K562 (cell line): ENCODE measurements around the gene SDCBP2. TPM values are rescaled to one million over a fixed set of nuclear protein-coding genes. Genes with fewer than 3 reads are reported as not detected.

Experiments
- ADNP ChIP-seq: fragments of 200-800 bp; sonication (Bioruptor generic); IDR thresholded peaks from 2 replicates; pipeline ENCODE4 v1.6.1; 2016; ENCODE audit warnings: missing genetic modification characterization, missing compliant biosample characterization
- DDX20 ChIP-seq: fragments of 450-650 bp; IDR thresholded peaks from 2 replicates; pipeline ENCODE4 v1.6.1; 2016; ENCODE audit warnings: missing genetic modification characterization, low read depth, mild to moderate bottlenecking, missing compliant biosample characterization, moderate library complexity
- E2F3 ChIP-seq: fragments of 250-450 bp; sonication (Bioruptor Pico); IDR thresholded peaks from 2 replicates; pipeline ENCODE4 v1.4.0; 2020; ENCODE audit warnings: mild to moderate bottlenecking
- FOS ChIP-seq: IDR thresholded peaks from 3 replicates; pipeline ENCODE4 v1.6.1; 2011; ENCODE audit not compliant: insufficient read length; ENCODE audit errors: extremely low read depth
- HINFP ChIP-seq: fragments of 450-650 bp; conservative IDR thresholded peaks from 2 replicates; pipeline ENCODE4 v1.6.1; 2016; ENCODE audit warnings: missing genetic modification characterization, low read depth, mild to moderate bottlenecking, control low read depth, missing compliant biosample characterization
- KLF1 ChIP-seq: fragments of 450-650 bp; IDR thresholded peaks from 2 replicates; pipeline ENCODE4 v1.6.1; 2016; ENCODE audit warnings: missing genetic modification characterization, missing compliant biosample characterization
- NFIC ChIP-seq: fragments of 450-650 bp; IDR thresholded peaks from 2 replicates; pipeline ENCODE4 v1.6.1; 2017; ENCODE audit warnings: mild to moderate bottlenecking, inconsistent platforms
- PTTG1 ChIP-seq: fragments of 450-650 bp; IDR thresholded peaks from 2 replicates; pipeline ENCODE4 v1.6.1; 2016; ENCODE audit warnings: low read depth, mild to moderate bottlenecking, missing genetic modification characterization, missing compliant biosample characterization
- SAFB ChIP-seq: fragments of 200-400 bp; formaldehyde crosslinking; IDR thresholded peaks from 2 replicates; pipeline ENCODE4 v1.6.1; 2017; ENCODE audit warnings: low read depth, low read length, borderline replicate concordance
- SMAD1 ChIP-seq: fragments of 150-350 bp; IDR thresholded peaks from 2 replicates; pipeline ENCODE4 v1.6.1; 2014; ENCODE audit warnings: low read length, low read depth; ENCODE audit not compliant: partially characterized antibody
- SREBF2 ChIP-seq: sonication (generic); formaldehyde crosslinking; IDR thresholded peaks from 2 replicates; pipeline ENCODE4 v1.4.0; 2020; ENCODE audit warnings: mild to moderate bottlenecking, missing genetic modification reagents
- STAG1 ChIP-seq: sonication (generic); formaldehyde crosslinking; IDR thresholded peaks from 2 replicates; pipeline ENCODE4 v1.5.0; 2020; ENCODE audit warnings: missing genetic modification reagents, borderline replicate concordance
- STAT5A ChIP-seq: IDR thresholded peaks from 2 replicates; pipeline ENCODE4 v1.6.1; 2012; ENCODE audit warnings: low read length, inconsistent platforms, borderline replicate concordance
- YY1 ChIP-seq, 3 experiments: IDR thresholded peaks; 2 replicates each; pipeline ENCODE4 v1.6.1; 2011; ENCODE audit warnings: low read length in 2 of 3, mild to moderate bottlenecking in 2 of 3, moderate library complexity in 2 of 3, borderline replicate concordance in 1 of 3, control low read depth in 1 of 3, low read depth in 1 of 3; ENCODE audit not compliant: insufficient read depth in 3 of 3, insufficient replicate concordance in 2 of 3, control insufficient read depth in 1 of 3, insufficient read length in 1 of 3; ENCODE audit errors: extremely low read depth in 1 of 3
- ZBED1 ChIP-seq: IDR thresholded peaks from 2 replicates; pipeline ENCODE4 v1.6.1; 2014
- ZFX ChIP-seq: sonication (generic); formaldehyde crosslinking; IDR thresholded peaks from 2 replicates; pipeline ENCODE4 v1.8.0; 2022; ENCODE audit warnings: mild to moderate bottlenecking, missing genetic modification reagents, moderate library complexity
- ZNF134 ChIP-seq: fragments of 250-450 bp; sonication (Bioruptor Pico); conservative IDR thresholded peaks from 2 replicates; pipeline ENCODE4 v1.4.0; 2020
- ZNF143 ChIP-seq: sonication (generic); formaldehyde crosslinking; IDR thresholded peaks from 2 replicates; pipeline ENCODE4 v1.9.0; 2022; ENCODE audit warnings: mild to moderate bottlenecking, missing genetic modification reagents
- ZNF224 ChIP-seq: sonication (generic); formaldehyde crosslinking; IDR thresholded peaks from 2 replicates; pipeline ENCODE4 v1.8.0; 2022; ENCODE audit warnings: mild to moderate bottlenecking, missing genetic modification reagents
- ZNF507 ChIP-seq: conservative IDR thresholded peaks from 2 replicates; pipeline ENCODE4 v1.6.1; 2017; ENCODE audit warnings: missing genetic modification characterization, missing compliant biosample characterization
- polyA plus RNA-seq, 8 experiments: library from polyadenylated mRNA; depleted of rRNA in 4 of 8; stranded (reverse) in 5 of 8; unstranded in 3 of 8; fragments of >200 nt; fragmentation: Nextera tagmentation in 2 of 8; fragmentation: Illumina TruSeq in 1 of 8; extraction: Ambion mirVana in 2 of 8; extraction: Trizol in 1 of 8; gene quantifications; 2 replicates each; pipeline versions ENCODE4 v1.2.1 to v1.2.3, GENCODE V29; 2011 to 2014; ENCODE audit warnings: inconsistent platforms in 1 of 8, missing spikeins in 1 of 8
- total RNA-seq, 7 experiments: library from RNA; depleted of rRNA in 6 of 7; stranded (reverse); fragments of >200 nt in 6 of 7; fragmentation: Illumina TruSeq in 2 of 7; extraction: Trizol in 2 of 7; gene quantifications; 2 replicates each; pipeline versions ENCODE4 v1.2.1 to v1.2.3, GENCODE V29; 2011 to 2021; ENCODE audit warnings: low replicate concordance in 1 of 7
- TF ChIP-seq, protein P1 (sequence below): fragments of 250-450 bp; sonication (Bioruptor Pico); IDR thresholded peaks from 2 replicates; pipeline ENCODE4 v1.5.0; 2022; ENCODE audit warnings: mild to moderate bottlenecking
- TF ChIP-seq, protein P2 (sequence below): sonication (generic); formaldehyde crosslinking; IDR thresholded peaks from 2 replicates; pipeline ENCODE4 v1.8.0; 2022; ENCODE audit warnings: mild to moderate bottlenecking, missing genetic modification reagents
- TF ChIP-seq, protein P3 (sequence below): IDR thresholded peaks from 2 replicates; pipeline ENCODE4 v1.6.1; 2014; ENCODE audit warnings: antibody characterized with exemption

Gene SDCBP2
- total and polyA plus RNA-seq, 9 of the 15 experiments (the other 6 are each of a cell fraction or from before 2014, with no cell fraction given), result 0.06 to 1.2 (median 0.80) TPM

DNA sequence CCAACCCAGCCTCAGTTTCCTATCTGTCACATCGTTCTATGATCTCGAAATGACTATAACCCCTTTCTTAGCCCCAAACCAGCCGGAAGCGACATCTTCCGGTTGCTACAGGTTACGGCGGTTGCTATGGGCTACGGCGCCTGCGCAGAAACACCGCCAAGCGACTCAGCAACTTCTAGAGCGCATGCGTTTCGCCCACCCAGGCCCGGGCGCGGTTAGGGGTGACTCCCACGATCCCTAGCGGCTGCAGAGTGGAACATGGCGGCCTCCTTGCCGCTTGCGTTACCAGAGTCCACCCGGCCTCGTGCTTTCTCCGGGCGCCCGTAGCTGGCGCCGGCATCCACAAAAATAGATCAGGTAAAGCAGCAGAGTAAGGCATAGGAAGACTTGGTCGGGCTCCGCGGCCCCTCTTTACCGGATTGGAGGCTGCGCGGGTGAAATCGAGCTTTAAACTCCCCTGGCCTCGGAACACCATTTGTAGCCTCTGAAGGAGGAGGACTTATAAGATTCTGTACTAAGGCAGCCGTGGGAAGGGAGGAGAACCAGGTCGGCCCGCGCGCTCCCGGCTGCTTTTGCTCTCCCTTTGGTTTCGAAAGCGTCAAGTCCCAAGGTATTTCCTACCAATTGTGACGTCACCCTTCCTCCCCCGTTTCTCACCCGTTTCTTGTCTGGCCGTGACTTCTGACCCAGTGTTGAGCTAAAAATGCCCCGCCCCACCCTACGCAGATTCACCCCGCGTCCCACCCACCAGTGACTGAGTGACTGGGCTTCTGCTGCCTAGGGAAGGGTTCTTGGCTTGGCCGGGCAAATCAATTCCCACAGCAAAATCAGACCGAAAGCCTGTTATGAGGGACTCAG lies 3.5 kb downstream of the SDCBP2 start (continued):
- TF ChIP-seq ZNF507 (tag) (no peak), E2F3 (CRISPR knock-in tag) (peak; percentile 35; the same call in 1 of the 2 replicates), FOS (no peak), ZBED1 (no peak), SMAD1 (no peak), ADNP (no peak), NFIC (0 out of 2 replicates have a peak, but pooled peaks have one; percentile 12), SREBF2 (CRISPR knock-in tag) (no peak), DDX20 (tag) (no peak), SAFB (no peak), STAG1 (no peak), HINFP (tag) (no peak), STAT5A (no peak), ZNF143 (peak; percentile 72), YY1 (IDR thresholded peaks at IDR 0.05; ENCODE audit: borderline replicate concordance in 1 of 3, control insufficient read depth in 1 of 3, extremely low read depth in 1 of 3, insufficient read depth in 3 of 3, insufficient read length in 1 of 3, insufficient replicate concordance in 2 of 3, low read depth in 1 of 3, low read length in 2 of 3) (peak; percentile 82 to 98 (median 96)), ZFX (CRISPR knock-in tag) (peak; percentile 94), PTTG1 (tag) (no peak), ZNF134 (CRISPR knock-in tag) (no peak), KLF1 (0 out of 2 replicates have a peak, but pooled peaks have one; percentile 45), ZNF224 (CRISPR knock-in tag) (0 out of 2 replicates have a peak, but pooled peaks have one; percentile 31)
- TF ChIP-seq, protein P1, sequence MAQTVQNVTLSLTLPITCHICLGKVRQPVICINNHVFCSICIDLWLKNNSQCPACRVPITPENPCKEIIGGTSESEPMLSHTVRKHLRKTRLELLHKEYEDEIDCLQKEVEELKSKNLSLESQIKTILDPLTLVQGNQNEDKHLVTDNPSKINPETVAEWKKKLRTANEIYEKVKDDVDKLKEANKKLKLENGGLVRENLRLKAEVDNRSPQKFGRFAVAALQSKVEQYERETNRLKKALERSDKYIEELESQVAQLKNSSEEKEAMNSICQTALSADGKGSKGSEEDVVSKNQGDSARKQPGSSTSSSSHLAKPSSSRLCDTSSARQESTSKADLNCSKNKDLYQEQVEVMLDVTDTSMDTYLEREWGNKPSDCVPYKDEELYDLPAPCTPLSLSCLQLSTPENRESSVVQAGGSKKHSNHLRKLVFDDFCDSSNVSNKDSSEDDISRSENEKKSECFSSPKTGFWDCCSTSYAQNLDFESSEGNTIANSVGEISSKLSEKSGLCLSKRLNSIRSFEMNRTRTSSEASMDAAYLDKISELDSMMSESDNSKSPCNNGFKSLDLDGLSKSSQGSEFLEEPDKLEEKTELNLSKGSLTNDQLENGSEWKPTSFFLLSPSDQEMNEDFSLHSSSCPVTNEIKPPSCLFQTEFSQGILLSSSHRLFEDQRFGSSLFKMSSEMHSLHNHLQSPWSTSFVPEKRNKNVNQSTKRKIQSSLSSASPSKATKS, result no peak
- TF ChIP-seq, protein P2, sequence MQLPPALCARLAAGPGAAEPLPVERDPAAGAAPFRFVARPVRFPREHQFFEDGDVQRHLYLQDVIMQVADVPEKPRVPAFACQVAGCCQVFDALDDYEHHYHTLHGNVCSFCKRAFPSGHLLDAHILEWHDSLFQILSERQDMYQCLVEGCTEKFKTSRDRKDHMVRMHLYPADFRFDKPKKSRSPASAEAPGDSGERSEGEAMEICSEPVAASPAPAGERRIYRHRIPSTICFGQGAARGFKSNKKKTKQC (CRISPR knock-in tag), result 0 out of 2 replicates have a peak, but pooled peaks have one; percentile 41
- TF ChIP-seq, protein P3, sequence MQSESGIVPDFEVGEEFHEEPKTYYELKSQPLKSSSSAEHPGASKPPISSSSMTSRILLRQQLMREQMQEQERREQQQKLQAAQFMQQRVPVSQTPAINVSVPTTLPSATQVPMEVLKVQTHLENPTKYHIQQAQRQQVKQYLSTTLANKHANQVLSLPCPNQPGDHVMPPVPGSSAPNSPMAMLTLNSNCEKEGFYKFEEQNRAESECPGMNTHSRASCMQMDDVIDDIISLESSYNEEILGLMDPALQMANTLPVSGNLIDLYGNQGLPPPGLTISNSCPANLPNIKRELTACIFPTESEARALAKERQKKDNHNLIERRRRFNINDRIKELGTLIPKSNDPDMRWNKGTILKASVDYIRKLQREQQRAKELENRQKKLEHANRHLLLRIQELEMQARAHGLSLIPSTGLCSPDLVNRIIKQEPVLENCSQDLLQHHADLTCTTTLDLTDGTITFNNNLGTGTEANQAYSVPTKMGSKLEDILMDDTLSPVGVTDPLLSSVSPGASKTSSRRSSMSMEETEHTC, result no peak
